GM12878 (cell line): ENCODE data around the gene TTC22. TPM values are rescaled to one million over a fixed set of nuclear protein-coding genes. Genes with fewer than 3 reads are reported as not detected.

Experiments used
- ATF7 ChIP-seq: fragments of 450-650 bp; IDR thresholded peaks from 2 replicates; pipeline ENCODE4 v1.6.1; 2016; ENCODE audit warnings: low read depth, mild to moderate bottlenecking
- EZH2 ChIP-seq: IDR thresholded peaks from 2 replicates; pipeline ENCODE4 v1.6.1; 2012; ENCODE audit warnings: low read depth, mild to moderate bottlenecking, control low read depth, inconsistent platforms, low read length, borderline replicate concordance; ENCODE audit not compliant: control insufficient read depth
- FOS ChIP-seq: IDR thresholded peaks from 3 replicates; pipeline ENCODE4 v1.6.1; 2011; ENCODE audit warnings: borderline replicate concordance; ENCODE audit not compliant: insufficient read length; ENCODE audit errors: extremely low read depth
- GATAD2B ChIP-seq: fragments of 450-650 bp; conservative IDR thresholded peaks from 2 replicates; pipeline ENCODE4 v1.6.1; 2017; ENCODE audit warnings: low read depth, mild to moderate bottlenecking, moderate library complexity
- NR2F1 ChIP-seq: fragments of 450-650 bp; conservative IDR thresholded peaks from 2 replicates; pipeline ENCODE4 v1.6.1; 2017; ENCODE audit warnings: mild to moderate bottlenecking
- RCOR1 ChIP-seq: conservative IDR thresholded peaks from 2 replicates; pipeline ENCODE4 v1.6.1; 2012; ENCODE audit warnings: low read depth, low read length, improper control_type of control experiment
- YY1 ChIP-seq: IDR thresholded peaks from 2 replicates; pipeline ENCODE4 v1.6.1; 2011; ENCODE audit warnings: low read depth, mild to moderate bottlenecking, low read length
- ZNF217 ChIP-seq: fragments of 450-650 bp; IDR thresholded peaks from 2 replicates; pipeline ENCODE4 v1.6.1; 2017; ENCODE audit warnings: antibody characterized with exemption, mild to moderate bottlenecking
- ZZZ3 ChIP-seq: IDR thresholded peaks from 2 replicates; pipeline ENCODE4 v1.6.1; 2011; ENCODE audit warnings: low read depth; ENCODE audit not compliant: control insufficient read depth, insufficient read length
- polyA plus RNA-seq, 11 experiments: library from polyadenylated mRNA; depleted of rRNA in 4 of 11; unstranded in 6 of 11; stranded (reverse) in 5 of 11; fragments of >200 nt; fragmentation: Nextera tagmentation in 4 of 11; fragmentation: Illumina TruSeq in 1 of 11; extraction: Ambion mirVana in 4 of 11; extraction: Trizol in 1 of 11; gene quantifications; 1 replicate in 1 of 11; 2 replicates in 10 of 11; pipeline versions ENCODE4 v1.2.1 to v1.2.3, GENCODE V29; 2011 to 2016; ENCODE audit warnings: inconsistent platforms in 2 of 11, missing spikeins in 2 of 11, low read depth in 1 of 11
- total RNA-seq, 4 experiments: library from RNA; depleted of rRNA in 3 of 4; stranded (reverse); fragments of >200 nt in 3 of 4; fragmentation: Illumina TruSeq in 1 of 4; extraction: Trizol in 1 of 4; gene quantifications; 2 replicates each; pipeline versions ENCODE4 v1.2.1 to v1.2.3, GENCODE V29; 2013 to 2021
- TF ChIP-seq, protein P1 (sequence below): IDR thresholded peaks from 2 replicates; pipeline ENCODE4 v1.6.1; 2012; ENCODE audit warnings: mild to moderate bottlenecking, low read depth, low read length
- TF ChIP-seq, protein P2 (sequence below): fragments of 450-650 bp; IDR thresholded peaks from 2 replicates; pipeline ENCODE4 v1.6.1; 2017; ENCODE audit warnings: borderline replicate concordance

Gene TTC22
- total and polyA plus RNA-seq, 10 of the 15 experiments (the other 5 are each of a cell fraction or from before 2014, with no cell fraction given): 0.64 to 5.1 (median 1.9) TPM

DNA sequence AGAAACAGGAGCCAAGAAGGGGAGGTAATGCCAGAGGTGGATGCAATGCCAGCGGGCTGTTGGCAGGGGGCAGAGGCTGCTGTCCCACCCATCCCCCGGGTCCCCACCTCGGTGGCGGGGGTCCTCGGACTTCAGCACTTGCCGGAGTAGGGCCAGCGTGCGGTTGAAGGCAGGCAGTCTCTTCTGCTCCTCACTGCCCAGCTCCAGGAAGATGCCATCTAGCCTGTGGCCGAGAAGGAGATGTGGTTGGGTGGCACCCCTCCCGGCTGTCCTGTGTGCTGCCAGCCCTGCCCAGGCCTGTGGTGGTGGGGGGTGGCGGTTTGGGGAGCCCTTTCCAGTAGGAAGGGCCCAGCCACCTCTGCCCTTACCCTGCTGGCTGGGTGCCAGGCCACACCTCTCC is 13.5 kb downstream of the TTC22 start (continued):
- TF ChIP-seq NR2F1 (no peak), ATF7 (no peak), GATAD2B (no peak), YY1 (no peak), EZH2 (no peak), ZZZ3 (no peak), ZNF217 (no peak), FOS (no peak), RCOR1 (no peak)
- TF ChIP-seq, protein P1, sequence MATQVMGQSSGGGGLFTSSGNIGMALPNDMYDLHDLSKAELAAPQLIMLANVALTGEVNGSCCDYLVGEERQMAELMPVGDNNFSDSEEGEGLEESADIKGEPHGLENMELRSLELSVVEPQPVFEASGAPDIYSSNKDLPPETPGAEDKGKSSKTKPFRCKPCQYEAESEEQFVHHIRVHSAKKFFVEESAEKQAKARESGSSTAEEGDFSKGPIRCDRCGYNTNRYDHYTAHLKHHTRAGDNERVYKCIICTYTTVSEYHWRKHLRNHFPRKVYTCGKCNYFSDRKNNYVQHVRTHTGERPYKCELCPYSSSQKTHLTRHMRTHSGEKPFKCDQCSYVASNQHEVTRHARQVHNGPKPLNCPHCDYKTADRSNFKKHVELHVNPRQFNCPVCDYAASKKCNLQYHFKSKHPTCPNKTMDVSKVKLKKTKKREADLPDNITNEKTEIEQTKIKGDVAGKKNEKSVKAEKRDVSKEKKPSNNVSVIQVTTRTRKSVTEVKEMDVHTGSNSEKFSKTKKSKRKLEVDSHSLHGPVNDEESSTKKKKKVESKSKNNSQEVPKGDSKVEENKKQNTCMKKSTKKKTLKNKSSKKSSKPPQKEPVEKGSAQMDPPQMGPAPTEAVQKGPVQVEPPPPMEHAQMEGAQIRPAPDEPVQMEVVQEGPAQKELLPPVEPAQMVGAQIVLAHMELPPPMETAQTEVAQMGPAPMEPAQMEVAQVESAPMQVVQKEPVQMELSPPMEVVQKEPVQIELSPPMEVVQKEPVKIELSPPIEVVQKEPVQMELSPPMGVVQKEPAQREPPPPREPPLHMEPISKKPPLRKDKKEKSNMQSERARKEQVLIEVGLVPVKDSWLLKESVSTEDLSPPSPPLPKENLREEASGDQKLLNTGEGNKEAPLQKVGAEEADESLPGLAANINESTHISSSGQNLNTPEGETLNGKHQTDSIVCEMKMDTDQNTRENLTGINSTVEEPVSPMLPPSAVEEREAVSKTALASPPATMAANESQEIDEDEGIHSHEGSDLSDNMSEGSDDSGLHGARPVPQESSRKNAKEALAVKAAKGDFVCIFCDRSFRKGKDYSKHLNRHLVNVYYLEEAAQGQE: no peak
- TF ChIP-seq, protein P2, sequence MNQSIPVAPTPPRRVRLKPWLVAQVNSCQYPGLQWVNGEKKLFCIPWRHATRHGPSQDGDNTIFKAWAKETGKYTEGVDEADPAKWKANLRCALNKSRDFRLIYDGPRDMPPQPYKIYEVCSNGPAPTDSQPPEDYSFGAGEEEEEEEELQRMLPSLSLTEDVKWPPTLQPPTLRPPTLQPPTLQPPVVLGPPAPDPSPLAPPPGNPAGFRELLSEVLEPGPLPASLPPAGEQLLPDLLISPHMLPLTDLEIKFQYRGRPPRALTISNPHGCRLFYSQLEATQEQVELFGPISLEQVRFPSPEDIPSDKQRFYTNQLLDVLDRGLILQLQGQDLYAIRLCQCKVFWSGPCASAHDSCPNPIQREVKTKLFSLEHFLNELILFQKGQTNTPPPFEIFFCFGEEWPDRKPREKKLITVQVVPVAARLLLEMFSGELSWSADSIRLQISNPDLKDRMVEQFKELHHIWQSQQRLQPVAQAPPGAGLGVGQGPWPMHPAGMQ: no peak
